Measurements from ENCODE around the gene SPNS2.

SPNS2 gene

DNA sequence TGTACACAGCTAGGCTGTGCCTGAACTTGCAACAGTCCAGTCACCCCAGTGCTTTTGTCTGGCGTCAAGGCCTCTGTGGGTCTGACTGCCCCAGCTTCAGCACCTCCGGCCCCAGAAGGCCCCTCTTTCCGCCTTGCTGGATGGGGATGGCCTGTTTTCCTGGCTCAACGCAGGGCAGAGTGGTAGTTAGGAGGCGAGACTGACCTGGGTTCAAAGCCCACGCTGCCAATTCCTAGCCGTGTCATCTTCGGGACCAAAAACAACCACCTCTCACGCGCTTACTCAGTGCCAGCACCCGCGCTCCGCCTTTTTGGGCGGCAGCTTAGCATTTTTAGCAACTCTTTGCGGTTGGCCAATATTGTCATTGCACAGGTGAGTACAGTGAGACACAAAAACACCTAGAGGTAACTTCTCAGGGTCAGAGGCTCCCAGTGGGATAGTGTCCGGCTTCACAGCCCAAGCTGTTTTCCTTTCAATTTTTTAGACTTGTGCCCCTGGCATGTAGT is 51.9 kb downstream of the SPNS2 start:
- no peak for DNase-seq (ENCODE audit: low spot score)

GRCh38 chr17:4551141-4551540 is 52.5 kb downstream of the SPNS2 start:
- DNase-seq (ENCODE audit: low spot score) = no peak

DNA sequence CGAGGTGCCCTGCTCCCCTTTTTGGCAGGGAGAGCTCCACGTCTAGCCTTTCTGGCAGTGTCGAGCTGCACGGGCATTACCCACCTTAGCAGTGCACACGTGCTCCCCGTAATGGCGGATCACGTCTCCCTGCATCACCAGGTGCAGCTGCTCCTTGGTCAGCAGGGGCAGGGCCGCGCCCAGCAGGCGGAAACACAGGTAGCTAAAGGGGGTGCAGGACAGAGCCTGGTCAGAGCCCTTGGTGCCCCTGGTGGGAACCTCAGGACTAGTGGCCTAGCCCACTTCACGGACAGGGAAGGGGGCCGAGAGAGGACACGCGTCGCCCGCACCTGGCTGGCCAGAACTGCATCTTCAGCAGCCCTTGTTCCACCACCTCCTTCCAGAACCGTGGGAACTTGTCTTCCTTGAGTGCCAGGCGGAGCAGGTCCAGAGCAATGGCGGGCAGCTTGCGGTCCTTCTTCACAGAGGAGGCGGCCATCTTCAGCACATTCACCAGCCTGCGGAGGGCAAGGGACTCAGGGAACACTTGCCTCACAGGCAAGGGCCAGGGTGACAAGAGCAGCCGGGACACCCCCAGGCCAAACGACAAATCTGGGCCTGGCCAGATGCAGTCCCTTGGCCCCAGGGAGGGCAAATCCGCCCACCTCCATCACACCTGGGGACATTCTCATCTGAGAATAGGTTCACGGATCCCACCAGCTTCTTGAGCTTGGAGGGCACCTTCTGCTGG is 53.3 kb downstream of the SPNS2 start:
- DNase-seq (ENCODE audit: low spot score) = no peak

DNA sequence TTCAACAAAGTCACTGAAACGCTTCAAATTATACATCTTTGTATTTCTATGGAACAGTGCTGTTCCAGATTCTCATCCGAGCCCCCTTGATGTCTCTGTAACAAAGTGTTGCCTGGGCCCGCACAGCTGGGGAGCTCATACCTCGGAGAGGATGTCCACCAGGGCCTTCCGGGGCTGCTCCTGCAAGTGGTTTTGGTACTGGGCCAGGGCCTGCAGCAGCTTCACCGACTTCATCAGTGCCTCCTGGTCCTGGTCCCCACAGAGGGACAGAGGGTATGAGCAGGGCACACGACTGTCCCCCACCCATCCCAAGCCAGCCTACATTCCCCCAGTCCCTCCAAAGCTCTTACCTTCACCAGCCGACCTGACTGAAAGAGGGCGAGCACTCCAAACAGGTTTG is 55.0 kb downstream of the SPNS2 start:
- no peak for DNase-seq (ENCODE audit: low spot score)

- no peak for DNase-seq (ENCODE audit: low spot score)
Observed at GRCh38 chr17:4554441-4554996, 55.8 kb downstream of the SPNS2 start.

GRCh38 chr17:4554997-4555799 is 56.5 kb downstream of the SPNS2 start, which contains the start of gene MYBBP1A:
Gene MYBBP1A (minus strand): TSS chr17:4555384. CDS start chr17:4555324, 60 bp downstream.
- DNase-seq (ENCODE audit: low spot score) = peak; percentile 100

- DNase-seq (ENCODE audit: low spot score) = no peak
Observed at GRCh38 chr17:4555873-4556759, 57.4 kb downstream of the SPNS2 start.

GRCh38 chr17:4556996-4557395 is 58.3 kb downstream of the SPNS2 start:
- DNase-seq (ENCODE audit: low spot score) = no peak

GRCh38 chr17:4557626-4558346 is 59.1 kb downstream of the SPNS2 start:
- no peak for DNase-seq (ENCODE audit: low spot score)

DNA sequence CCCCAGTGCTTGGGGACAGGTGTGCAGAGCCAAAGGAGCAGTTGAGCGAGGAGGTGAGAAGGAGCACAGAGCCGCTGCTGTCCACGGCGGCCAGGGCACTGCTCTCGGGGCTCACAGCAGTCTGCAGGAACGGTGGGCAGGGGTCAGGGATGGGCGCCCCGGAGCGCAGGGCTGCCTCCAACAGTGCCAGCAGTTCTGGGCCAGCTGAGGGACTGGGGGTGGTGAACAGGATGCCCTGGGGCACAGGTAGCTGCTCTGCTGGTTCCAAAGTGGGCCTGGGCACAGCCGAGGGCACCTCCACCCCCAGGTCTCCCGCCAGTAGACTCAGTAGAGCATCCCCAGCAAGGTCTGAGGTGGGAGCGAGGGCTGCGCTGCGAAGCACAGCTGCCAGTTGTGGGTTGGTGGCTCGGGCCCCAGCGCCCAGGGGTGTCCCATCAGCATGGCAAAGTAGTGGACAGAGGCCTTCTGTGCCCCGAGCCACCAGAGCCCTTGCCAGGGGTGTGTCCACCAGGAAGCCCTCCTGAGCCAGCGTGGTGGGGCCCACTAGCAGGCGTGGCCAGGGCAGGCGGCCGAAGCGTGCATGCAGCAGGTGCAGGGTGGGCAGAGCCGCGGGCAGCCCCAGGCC is 59.8 kb downstream of the SPNS2 start:
- no peak for DNase-seq (ENCODE audit: low spot score)

DNA sequence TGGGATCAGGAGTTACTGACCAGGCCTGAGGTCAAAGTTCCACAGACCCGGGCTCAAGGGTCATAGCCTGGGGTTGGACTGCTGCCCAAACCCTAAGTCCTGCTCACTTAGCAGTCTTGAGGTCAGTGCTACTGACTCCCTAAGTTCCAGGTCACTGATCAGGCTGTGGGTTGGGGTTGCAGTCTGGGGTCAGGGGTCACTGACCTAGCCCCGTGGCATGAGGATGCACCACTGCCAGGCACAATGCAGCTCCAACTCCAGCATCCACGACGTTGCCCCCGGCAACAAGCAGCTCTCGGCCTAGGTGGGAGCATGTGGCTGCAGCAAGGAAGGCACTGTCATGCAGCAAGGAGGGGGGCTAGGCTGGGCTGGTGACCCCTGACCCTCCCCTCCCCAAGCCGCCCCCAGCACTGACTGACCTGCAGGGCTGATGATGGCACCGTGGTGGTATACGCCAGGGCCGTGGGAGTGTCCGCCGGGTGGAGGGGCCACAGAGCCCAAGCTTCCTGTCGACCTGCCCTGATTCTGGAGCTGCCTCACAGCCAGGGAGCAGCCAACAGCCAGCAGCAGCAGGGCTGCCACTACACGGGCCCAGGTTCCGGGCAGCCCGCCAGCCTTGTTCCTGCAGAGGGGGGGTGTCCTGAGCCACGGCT is 60.6 kb downstream of the SPNS2 start:
- DNase-seq (ENCODE audit: low spot score) = no peak

- no peak for DNase-seq (ENCODE audit: low spot score)
Observed at GRCh38 chr17:4559966-4560365, 61.3 kb downstream of the SPNS2 start.

GRCh38 chr17:4560421-4560820 is 61.7 kb downstream of the SPNS2 start, which contains the start of gene GGT6:
Gene GGT6 (minus strand): TSS chr17:4560577. CDS start chr17:4560521, 56 bp downstream.
- DNase-seq (ENCODE audit: low spot score) = no peak

GRCh38 chr17:4560837-4561256 is 62.2 kb downstream of the SPNS2 start:
- DNase-seq (ENCODE audit: low spot score) = no peak

GRCh38 chr17:4562015-4562969 is 63.6 kb downstream of the SPNS2 start:
- no peak for DNase-seq (ENCODE audit: low spot score)

GRCh38 chr17:4565209-4566141 is 66.8 kb downstream of the SPNS2 start:
- peak; percentile 75 for DNase-seq (ENCODE audit: low spot score)

DNA sequence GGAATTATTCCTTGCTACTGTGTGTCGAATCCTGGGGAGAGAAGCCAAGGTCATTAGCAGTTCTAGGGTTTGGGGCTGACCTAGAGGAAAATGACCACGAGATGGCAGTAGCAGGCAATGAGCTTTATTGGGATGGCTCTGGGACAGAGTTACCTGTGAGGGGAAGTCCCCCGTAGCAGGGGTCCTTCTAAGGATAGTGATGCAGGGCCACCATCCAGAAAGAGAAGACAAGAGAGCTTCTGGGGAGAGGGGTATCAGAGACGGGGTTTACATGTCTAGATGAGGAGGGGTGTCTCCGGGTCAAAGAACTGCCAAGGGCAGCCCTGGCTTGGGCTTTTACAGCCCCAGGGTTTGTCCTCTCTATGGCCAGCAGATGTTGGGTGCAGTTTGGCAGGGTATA is 68.1 kb downstream of the SPNS2 start:
- DNase-seq (ENCODE audit: low spot score) = peak; percentile 76

DNA sequence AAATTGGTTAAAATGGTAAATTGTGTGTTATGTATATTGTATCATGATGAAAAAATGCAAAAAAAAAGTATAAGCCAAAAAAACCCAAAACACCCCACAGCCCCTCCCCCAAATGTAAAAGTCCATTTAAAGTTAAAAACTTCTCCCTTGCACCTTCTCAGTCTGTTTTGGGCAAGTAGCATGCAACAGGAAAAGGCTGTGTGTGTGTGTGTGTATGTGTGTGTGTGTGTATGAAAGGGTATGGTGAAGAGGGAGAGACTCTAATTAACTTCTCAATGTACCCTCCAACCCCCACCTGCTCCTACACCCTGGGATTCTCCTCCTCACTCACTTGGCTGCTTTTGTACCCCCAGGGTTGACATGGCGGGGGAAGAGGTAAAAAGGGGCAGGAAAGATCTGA is 70.9 kb downstream of the SPNS2 start:
- no peak for DNase-seq (ENCODE audit: low spot score)
